HepG2 (cell line): ENCODE data around the gene RCBTB1. TPM values are rescaled to one million over a fixed set of nuclear protein-coding genes. Genes with fewer than 3 reads are reported as not detected.

ENCODE experiments used
- ARID5B ChIP-seq: IDR thresholded peaks from 2 replicates; pipeline ENCODE4 v1.4.0; 2020; ENCODE audit warnings: mild to moderate bottlenecking, missing genetic modification reagents
- CAMTA2 ChIP-seq: sonication (generic); formaldehyde crosslinking; IDR thresholded peaks from 2 replicates; pipeline ENCODE4 v1.4.0; 2020; ENCODE audit warnings: mild to moderate bottlenecking, missing genetic modification reagents, borderline replicate concordance
- HNRNPH1 ChIP-seq: fragments of 200-400 bp; formaldehyde crosslinking; optimal IDR thresholded peaks from 2 replicates; pipeline ENCODE3; 2017; ENCODE audit warnings: mild to moderate bottlenecking, low read depth, low read length
- IKZF4 ChIP-seq: sonication (generic); formaldehyde crosslinking; IDR thresholded peaks from 2 replicates; pipeline ENCODE4 v1.5.1; 2020; ENCODE audit warnings: borderline replicate concordance, mild to moderate bottlenecking, low read depth, missing genetic modification reagents; ENCODE audit errors: not compliant biosample characterization
- KAT7 ChIP-seq: IDR thresholded peaks from 2 replicates; pipeline ENCODE4 v1.6.1; 2018; ENCODE audit warnings: borderline replicate concordance, missing compliant biosample characterization
- LCORL ChIP-seq, 2 experiments: fragments of 450-650 bp in 1 of 2; sonication (generic) in 1 of 2; formaldehyde crosslinking in 1 of 2; IDR thresholded peaks; 2 replicates each; pipeline versions ENCODE4 v1.5.0 to v1.6.1; 2017 to 2020; ENCODE audit warnings: antibody characterized with exemption in 1 of 2, missing genetic modification reagents in 1 of 2
- MED1 ChIP-seq: sonication (generic); formaldehyde crosslinking; IDR thresholded peaks from 2 replicates; pipeline ENCODE4 v1.4.0; 2020; ENCODE audit warnings: missing genetic modification reagents
- MXI1 ChIP-seq: IDR thresholded peaks from 3 replicates; pipeline ENCODE4 v1.6.1; 2012; ENCODE audit warnings: low read depth, low read length, inconsistent platforms, borderline replicate concordance
- MZF1 ChIP-seq: sonication (generic); formaldehyde crosslinking; IDR thresholded peaks from 2 replicates; pipeline ENCODE4 v1.8.1; 2023; ENCODE audit warnings: mild to moderate bottlenecking, missing genetic modification reagents, borderline replicate concordance
- NKX3-1 ChIP-seq: sonication (generic); formaldehyde crosslinking; IDR thresholded peaks from 2 replicates; pipeline ENCODE4 v1.5.0; 2020; ENCODE audit warnings: missing genetic modification reagents
- PHB2 ChIP-seq: fragments of 450-650 bp; IDR thresholded peaks from 2 replicates; pipeline ENCODE4 v1.6.1; 2018; ENCODE audit not compliant: partially characterized antibody
- PLRG1 ChIP-seq: fragments of 450-650 bp; conservative IDR thresholded peaks from 2 replicates; pipeline ENCODE4 v1.6.1; 2016
- PREB ChIP-seq: sonication (generic); formaldehyde crosslinking; IDR thresholded peaks from 2 replicates; pipeline ENCODE4 v1.4.0; 2020; ENCODE audit warnings: missing genetic modification reagents
- ZMYM2 ChIP-seq: sonication (generic); formaldehyde crosslinking; IDR thresholded peaks from 2 replicates; pipeline ENCODE4 v1.8.0; 2022; ENCODE audit warnings: mild to moderate bottlenecking, missing genetic modification reagents
- ZNF251 ChIP-seq: sonication (generic); formaldehyde crosslinking; IDR thresholded peaks from 2 replicates; pipeline ENCODE4 v1.9.0; 2021; ENCODE audit warnings: mild to moderate bottlenecking, missing genetic modification reagents
- ZNF253 ChIP-seq: sonication (generic); formaldehyde crosslinking; IDR thresholded peaks from 2 replicates; pipeline ENCODE4 v1.8.0; 2022; ENCODE audit warnings: mild to moderate bottlenecking, missing genetic modification reagents, borderline replicate concordance
- ZNF3 ChIP-seq: IDR thresholded peaks from 2 replicates; pipeline ENCODE4 v1.7.0; 2017; ENCODE audit warnings: inconsistent platforms
- ZNF34 ChIP-seq: sonication (generic); formaldehyde crosslinking; IDR thresholded peaks from 2 replicates; pipeline ENCODE4 v1.4.0; 2020; ENCODE audit warnings: mild to moderate bottlenecking, missing genetic modification reagents, borderline replicate concordance
- ZNF530 ChIP-seq: sonication (generic); formaldehyde crosslinking; IDR thresholded peaks from 2 replicates; pipeline ENCODE4 v1.5.0; 2020; ENCODE audit warnings: low read depth, mild to moderate bottlenecking, missing genetic modification reagents
- ZNF672 ChIP-seq: sonication (generic); formaldehyde crosslinking; IDR thresholded peaks from 2 replicates; pipeline ENCODE4 v1.8.1; 2022; ENCODE audit warnings: missing genetic modification reagents
- ZNF781 ChIP-seq: sonication (generic); formaldehyde crosslinking; IDR thresholded peaks from 2 replicates; pipeline ENCODE4 v1.5.1; 2020; ENCODE audit warnings: borderline replicate concordance, mild to moderate bottlenecking, missing genetic modification reagents; ENCODE audit errors: not compliant biosample characterization
- polyA plus RNA-seq, 8 experiments: library from polyadenylated mRNA; depleted of rRNA in 3 of 8; stranded (reverse) in 7 of 8; unstranded in 1 of 8; fragments of >200 nt; fragmentation: Illumina TruSeq in 4 of 8; extraction: Trizol in 4 of 8; gene quantifications; 2 replicates each; pipeline versions ENCODE4 v1.2.1 to v1.2.3, GENCODE V29; 2011 to 2016; ENCODE audit warnings: low read depth in 4 of 8, missing spikeins in 1 of 8, mixed read lengths in 1 of 8; ENCODE audit not compliant: insufficient read depth in 1 of 8
- total RNA-seq, 5 experiments: library from RNA; depleted of rRNA; stranded (reverse); fragments of >200 nt; fragmentation: Illumina TruSeq; extraction: Trizol; gene quantifications; 2 replicates each; pipeline ENCODE4 v1.2.3, GENCODE V29; 2016; ENCODE audit warnings: low read depth in 1 of 5
- TF ChIP-seq, protein P1 (sequence below): IDR thresholded peaks from 2 replicates; pipeline ENCODE4 v1.6.1; 2012; ENCODE audit warnings: inconsistent platforms
- TF ChIP-seq, protein P2 (sequence below): IDR thresholded peaks from 2 replicates; pipeline ENCODE4 v1.6.1; 2016; ENCODE audit warnings: mild to moderate bottlenecking

RCBTB1 gene
- total and polyA plus RNA-seq, 2 of the 13 experiments (the other 11 are each of a cell fraction or from before 2014, with no cell fraction given) = 13.4 to 21.6 TPM

DNA sequence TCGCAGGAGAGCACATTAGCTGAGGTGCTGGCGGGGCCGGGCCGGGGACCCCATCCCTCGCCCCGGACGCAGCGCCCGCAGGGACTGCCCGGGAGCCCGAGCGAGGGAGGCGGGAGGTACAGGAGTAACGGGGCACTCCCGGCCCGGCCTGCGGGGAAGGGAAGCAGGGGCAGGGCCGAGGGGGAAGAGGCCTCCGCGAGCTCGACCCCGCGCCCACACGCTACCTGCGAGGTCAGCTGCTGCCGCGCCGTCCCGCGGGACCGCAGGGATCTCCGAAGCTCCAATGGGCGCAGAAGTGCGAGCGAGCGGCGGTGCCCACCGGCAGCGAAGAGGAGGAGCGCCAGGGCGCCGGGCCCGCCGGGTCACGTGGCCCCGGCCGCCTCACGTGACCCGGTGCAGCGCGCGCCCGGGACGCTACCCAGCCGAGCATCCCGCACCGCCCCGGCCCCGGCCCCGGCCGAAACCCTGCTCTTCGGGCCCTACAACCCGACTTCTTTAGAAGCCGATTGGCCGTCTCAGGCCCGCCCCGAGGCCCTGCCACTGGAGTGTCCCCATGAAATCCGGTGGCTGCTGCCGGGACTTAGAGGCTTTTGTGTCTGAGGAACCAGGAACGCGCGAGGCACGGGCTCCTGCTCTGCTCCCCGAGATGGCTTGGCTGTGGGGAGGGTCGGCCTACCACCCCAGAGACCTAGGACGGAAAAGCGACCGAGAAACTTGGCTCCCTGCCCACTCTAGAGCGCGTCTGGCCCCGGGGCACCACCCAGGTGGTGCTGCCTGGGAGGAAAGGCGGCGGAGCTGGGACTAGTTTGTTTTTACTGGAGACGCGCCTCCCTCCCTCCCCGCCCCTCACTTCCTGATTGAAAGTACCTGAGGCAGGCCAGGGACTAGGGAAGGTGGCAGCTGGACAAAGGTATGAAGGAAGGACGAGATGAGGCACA lies at the start of gene RCBTB1 (continued):
- TF ChIP-seq ZNF530 = no peak
- TF ChIP-seq HNRNPH1 = no peak
- TF ChIP-seq PLRG1 = no peak
- TF ChIP-seq ARID5B (CRISPR knock-in tag) = peak; percentile 28
- peak; percentile 41; the same call in 1 of the 2 replicates for TF ChIP-seq ZNF34 (CRISPR knock-in tag)
- TF ChIP-seq PREB (CRISPR knock-in tag) = no peak
- no peak for TF ChIP-seq ZNF251 (CRISPR knock-in tag)
- TF ChIP-seq MZF1 = no peak
- peak; percentile 88 for TF ChIP-seq KAT7 (CRISPR knock-in tag)
- TF ChIP-seq MXI1 = peak; percentile 16; the same call in 1 of the 3 replicates
- TF ChIP-seq MED1 (CRISPR knock-in tag) = no peak; the same call in 1 of the 2 replicates
- TF ChIP-seq PHB2 = no peak
- TF ChIP-seq ZNF3 (CRISPR knock-in tag) = no peak
- TF ChIP-seq, protein P1, sequence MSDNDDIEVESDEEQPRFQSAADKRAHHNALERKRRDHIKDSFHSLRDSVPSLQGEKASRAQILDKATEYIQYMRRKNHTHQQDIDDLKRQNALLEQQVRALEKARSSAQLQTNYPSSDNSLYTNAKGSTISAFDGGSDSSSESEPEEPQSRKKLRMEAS = peak; percentile 87
- TF ChIP-seq ZNF253 (CRISPR knock-in tag) = no peak
- TF ChIP-seq ZNF781 (CRISPR knock-in tag) = peak; percentile 23
- TF ChIP-seq NKX3-1 (CRISPR knock-in tag) = no peak
- TF ChIP-seq LCORL (IDR thresholded peaks at IDR 0.05) = no peak
- peak; percentile 52 for TF ChIP-seq LCORL (CRISPR knock-in tag; IDR thresholded peaks at IDR 0.05)
- peak; percentile 89 for TF ChIP-seq IKZF4 (CRISPR knock-in tag)
- 0 out of 2 replicates have a peak, but pooled peaks have one; percentile 74 for TF ChIP-seq CAMTA2 (CRISPR knock-in tag)
- TF ChIP-seq ZMYM2 (CRISPR knock-in tag) = no peak
- no peak for TF ChIP-seq ZNF672 (CRISPR knock-in tag)
- TF ChIP-seq, protein P2, sequence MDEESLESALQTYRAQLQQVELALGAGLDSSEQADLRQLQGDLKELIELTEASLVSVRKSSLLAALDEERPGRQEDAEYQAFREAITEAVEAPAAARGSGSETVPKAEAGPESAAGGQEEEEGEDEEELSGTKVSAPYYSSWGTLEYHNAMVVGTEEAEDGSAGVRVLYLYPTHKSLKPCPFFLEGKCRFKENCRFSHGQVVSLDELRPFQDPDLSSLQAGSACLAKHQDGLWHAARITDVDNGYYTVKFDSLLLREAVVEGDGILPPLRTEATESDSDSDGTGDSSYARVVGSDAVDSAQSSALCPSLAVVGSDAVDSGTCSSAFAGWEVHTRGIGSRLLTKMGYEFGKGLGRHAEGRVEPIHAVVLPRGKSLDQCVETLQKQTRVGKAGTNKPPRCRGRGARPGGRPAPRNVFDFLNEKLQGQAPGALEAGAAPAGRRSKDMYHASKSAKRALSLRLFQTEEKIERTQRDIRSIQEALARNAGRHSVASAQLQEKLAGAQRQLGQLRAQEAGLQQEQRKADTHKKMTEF (CRISPR knock-in tag) = no peak
